HG03066 (cell line): ENCODE data around the gene IL1RAPL1.
"Not testable (repeated sequence)": the region's sequence is repeated elsewhere in the genome, so short reads cannot be mapped to it uniquely, and the experiment has no call there.

ENCODE experiments used
- ATAC-seq: cut with Tn5 transposase; IDR thresholded peaks from one replicate; pipeline ENCODE4 v1.9.1; 2021; ENCODE audit warnings: low read depth; ENCODE audit not compliant: unreplicated experiment

The IL1RAPL1 gene

DNA sequence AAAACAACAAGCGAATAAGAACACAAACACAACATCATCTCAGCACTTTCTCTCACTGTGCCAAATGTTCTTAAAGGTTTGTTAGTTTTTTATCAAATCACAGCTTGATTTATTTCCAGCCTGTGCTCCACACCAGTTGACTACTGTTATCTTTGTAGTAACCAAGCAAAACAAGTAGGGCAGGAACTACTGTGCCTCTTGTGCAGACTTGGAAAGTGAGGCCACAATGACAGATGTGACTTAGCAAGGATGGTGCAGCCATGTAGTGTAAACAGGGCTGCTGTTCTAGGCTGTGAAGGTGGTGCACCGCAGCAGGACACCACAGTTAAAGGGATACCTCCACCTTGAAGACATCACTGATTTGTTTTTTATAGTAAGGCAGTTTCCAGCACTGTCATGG, 170.0 kb downstream of the IL1RAPL1 start:
- ATAC-seq: no peak

DNA sequence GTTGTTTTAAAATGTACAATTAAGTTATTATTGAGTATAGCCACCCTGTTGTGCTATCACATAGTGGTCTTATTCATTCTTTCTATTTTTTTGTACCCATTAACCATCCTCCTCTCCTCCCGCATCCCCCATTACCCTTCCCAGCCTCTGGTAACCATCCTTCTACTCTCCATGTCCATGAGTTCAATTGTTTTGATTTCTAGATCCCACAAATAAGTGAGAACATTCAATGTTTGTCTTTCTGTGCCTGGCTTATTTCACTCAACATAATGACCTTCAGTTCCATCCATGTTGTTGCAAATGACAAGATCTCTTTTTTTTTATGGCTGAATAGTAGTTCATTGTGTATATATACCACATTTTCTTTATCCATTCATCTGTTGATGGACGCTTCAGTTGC, 179.3 kb downstream of the IL1RAPL1 start:
- ATAC-seq: not testable (repeated sequence)

DNA sequence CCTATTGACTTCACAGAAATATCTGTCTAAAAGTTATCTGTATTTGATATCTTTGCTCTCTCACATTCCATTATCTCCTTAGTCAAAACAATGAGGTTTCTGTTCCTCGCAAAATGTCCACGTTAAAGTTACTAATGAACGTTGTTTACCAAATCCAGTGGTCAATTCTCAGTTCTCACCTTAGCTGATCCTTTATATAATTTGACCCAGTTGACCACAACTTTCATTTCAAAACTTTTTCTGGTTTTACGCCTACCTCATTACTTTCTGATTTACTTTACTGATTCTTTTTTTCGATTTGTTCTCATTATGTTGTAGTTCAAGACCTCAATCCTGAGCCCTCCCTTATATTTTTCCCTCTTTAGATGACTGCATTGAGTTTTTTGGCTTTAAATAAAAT, 186.6 kb downstream of the IL1RAPL1 start:
- ATAC-seq: no peak

DNA sequence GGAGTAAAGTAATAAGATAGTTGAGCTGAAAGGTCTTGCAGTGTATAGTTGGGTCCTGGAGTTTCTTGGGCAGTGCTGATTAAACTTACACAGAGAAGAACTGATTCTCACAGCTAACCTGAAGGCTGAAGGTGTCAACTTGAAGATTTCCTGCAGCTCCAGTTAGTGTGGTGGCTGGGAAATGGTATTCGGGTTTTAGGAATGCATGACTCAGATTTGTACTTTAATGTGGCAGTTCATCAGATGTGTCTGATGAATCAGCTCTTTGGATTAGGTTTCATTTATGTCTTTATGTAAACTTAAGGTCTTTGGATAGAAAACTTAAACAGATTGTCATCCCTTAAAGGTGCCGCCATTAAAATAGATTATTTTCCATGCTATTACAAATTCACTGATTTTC, 200.0 kb downstream of the IL1RAPL1 start:
- no peak for ATAC-seq

DNA sequence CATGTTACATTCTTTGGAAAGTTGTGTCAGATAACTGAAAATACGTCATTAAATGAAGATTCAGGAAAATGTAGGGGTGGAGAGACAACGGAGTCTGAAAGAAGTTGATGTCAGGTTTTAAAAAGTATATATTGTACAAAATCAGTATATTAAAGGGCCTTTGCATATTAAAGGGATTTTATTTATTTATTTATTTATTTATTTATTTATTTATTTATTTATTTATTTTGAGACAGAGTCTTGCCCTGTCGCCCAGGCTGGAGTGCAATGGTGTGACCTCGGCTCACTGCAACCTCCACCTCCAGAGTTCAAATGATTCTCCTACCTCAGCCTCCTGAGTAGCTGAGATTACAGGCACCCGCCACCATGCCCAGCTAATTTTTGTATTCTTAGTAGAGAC, 213.4 kb downstream of the IL1RAPL1 start:
- not testable (repeated sequence) for ATAC-seq

DNA sequence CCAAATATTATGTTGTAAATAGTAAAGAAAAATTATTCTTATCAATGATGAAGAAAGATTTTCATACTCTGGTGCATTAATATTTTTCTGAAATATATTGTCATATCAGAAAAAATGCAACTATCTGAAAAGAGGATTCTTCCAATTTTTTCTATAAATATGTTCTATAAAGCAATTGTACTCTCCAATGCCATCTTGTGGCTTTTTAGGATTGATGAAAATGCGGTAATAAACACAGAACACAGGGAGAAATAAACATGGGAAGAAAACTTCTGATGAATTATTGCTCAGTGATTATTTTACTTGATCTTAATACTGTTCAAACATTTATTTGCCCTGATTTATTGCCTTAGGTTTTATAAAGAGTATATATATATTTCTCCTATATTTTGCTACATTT, 215.4 kb downstream of the IL1RAPL1 start:
- ATAC-seq: no peak

DNA sequence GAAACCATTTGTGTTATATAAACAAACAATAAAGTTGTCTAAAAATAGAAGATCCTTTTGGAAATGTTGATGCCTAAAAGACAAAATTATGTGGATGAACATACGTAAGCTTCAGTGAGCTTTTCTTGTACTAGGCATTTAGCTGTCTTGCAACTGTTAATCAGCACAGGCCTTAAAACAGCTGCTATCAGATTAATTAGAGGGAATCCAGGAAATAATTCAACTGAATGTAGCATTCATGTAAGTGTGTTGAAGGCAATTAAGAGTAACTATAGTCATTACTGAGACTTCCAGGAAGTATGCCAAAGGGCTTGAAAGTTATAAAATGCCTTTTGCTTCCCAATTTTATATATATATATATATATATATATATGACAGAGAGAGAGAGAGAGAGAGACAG, 248.7 kb downstream of the IL1RAPL1 start:
- no peak for ATAC-seq

DNA sequence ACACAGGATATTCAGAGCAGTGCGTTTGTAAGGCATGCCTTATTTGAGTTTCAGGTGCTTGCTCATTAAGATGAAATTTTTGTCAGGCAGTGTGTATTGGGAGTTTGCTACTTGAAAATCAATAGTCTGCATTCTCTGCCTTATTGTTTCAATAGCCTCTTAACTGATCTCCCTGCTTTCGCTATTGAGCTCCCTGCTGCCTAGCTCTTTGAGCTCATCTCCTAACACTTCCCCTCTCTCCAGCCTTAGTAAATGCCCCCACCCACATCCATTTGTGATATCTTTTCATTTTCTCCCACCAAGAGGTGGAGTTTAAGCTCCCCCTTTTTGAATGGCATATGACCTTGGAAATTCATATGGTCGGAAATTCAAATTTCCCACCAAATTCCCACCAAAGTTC, 256.6 kb downstream of the IL1RAPL1 start:
- ATAC-seq: no peak

DNA sequence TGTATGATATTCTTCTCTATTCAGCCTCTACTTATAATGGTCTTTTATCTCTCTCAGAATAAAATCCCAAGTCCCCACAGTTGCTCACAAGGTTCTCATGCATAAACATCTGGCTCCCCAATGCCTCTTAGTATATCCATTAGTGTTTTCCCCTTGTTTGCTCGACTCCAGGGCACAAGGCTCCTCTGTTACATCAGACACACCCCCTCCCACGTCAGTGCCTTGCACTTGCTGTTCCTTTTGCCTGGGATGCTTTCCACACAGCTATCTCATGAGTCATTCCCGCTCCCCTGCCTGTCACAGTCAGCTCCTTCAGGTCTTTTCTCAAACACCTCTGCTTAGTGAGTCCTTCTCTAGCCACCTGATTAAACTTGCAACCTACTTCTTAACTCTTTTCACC, 260.2 kb downstream of the IL1RAPL1 start:
- no peak for ATAC-seq

DNA sequence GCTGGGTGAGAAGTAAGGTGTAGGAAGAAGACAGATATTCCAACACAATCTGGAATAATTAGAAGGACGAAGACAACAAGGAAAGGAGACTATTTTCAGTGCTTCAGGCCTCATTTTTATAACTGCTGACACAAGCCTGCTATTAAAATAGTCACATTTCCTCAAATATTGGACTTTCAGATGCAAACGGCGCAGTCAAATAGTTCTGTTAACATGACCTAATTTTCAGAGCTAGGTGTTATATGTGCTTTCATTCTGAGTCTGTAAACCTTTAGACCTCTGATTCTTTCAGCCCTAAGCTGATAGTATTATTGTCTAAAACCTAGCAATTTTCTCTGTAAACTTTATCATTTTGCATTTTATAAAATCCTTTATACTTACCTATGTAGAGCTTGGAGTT, 261.5 kb downstream of the IL1RAPL1 start:
- ATAC-seq: no peak

DNA sequence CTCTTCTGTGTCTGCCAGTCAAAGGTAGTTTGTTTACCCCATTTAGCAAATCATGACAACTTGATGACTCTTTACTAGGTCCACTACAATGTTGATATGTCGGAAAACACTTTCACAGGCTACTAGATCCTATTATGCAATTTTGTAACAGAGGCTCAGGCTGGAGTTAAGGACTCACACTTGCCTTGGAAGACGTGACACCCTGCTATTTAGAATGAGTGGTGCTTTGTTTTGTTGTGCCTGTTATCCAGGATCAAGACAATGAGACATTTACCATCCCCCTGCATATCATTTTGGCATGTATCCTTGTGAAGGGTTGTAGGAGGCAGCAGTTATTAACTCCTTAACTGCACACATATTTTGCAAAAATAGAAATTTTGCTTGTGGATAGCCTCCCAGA, 263.7 kb downstream of the IL1RAPL1 start:
- ATAC-seq: no peak

DNA sequence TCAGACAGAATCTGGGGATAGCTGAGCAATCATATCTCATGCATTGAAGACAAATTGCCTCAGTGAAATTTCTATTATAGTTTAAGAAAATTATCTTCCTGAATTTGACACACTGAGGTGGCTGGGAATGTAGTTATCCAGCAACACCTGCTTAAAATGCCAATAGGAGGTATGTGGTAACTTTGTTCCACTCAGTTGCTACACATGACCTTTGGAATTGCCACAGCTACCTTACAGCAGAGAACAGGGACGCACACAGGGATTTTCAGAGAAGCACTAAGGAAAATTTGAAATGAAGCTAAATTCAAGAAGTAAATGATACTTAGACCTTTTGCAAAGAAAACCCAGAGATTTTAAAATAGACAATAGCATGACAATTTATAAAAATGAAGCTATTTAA, 264.6 kb downstream of the IL1RAPL1 start:
- no peak for ATAC-seq

DNA sequence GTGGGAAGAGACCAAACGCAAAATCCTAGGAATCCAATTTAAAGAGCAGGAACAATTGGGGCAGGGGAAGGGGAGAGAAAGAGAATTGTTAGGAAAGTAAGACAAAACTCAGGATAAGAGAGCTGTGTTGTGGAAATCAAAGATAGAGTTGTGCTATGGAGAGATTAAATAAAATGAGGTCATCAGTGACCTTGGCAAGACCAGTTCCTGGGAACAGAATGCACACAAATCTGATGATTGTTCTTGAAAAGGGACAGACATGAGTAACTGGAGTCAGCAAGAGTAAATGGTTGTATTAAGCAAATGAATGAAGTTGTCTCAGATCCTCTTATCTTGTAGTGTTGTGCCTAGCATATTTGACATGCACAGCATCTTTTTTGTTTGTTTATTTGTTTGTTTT, 267.4 kb downstream of the IL1RAPL1 start:
- ATAC-seq: no peak

DNA sequence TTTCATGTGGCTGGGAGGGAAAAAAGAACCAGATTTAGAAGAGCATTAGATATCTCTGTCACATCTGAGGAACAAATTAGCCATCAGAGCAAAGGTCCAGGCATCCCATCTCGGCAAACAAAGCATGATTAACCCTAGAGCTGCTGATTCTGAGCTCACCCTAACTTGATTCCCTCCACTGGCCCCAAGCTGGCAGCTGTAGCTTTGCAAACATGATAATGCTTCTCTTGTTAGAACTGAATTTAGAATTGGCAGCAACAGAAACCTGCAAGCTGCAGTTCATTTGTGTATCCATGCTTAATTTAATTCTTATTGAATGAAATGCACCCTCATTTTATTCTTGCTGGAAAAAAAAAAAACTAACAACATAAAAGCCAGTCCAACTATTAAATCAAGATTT, 289.2 kb downstream of the IL1RAPL1 start:
- ATAC-seq: no peak

DNA sequence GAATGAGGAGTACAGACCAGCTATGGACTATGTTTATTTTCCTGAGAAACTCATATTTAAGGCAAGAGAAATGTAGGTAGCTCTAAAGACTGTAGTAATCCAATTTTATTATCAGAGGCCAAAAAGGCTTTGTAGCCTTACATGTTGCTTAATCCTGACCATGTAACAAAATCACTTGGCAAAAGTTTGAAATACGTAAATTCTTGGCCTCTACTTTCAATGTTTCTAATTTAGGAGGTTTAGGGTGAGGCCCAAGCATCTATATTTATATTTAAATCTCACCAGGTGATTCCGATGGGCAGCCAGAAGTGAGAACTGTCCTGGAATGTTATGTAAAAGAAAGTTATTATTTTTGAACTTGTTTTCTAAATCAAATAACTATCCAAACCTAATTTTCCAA, 289.7 kb downstream of the IL1RAPL1 start:
- ATAC-seq: no peak

DNA sequence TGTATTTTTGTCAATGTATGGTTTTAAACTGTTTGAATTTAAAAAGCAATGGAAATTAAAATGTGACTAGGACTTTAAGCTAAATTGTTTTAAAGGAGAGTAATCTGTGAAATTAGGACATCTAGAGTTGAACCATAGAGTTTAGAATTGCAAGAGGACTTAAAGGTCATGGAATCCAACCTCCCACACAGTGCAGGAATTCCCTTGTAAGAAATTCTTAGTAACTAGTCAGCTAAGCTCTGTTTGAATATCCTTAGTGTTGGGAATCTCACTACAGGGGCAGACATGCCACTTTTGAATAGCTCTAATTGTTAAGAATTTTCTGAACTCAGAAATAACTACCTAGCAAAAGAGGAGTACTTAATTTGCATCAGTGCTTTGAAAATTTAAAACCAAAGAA, 292.9 kb downstream of the IL1RAPL1 start:
- no peak for ATAC-seq

DNA sequence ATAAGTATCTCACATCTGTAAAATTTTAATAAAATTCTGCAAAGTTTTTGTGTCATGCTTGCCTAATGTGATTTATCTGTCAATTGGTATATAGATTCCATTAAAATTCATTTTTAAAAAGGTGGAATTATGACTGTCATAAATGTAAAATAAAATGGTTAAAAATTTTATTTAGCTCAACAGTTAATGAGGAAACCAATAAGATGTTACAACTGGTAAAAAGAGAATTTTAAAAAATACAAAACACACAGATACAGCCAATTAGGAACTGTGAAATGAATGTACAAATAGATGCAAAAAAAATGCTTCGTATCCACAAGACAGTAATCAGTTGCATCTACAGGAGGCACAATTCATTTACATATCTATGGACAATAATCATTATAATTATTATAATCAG, 297.6 kb downstream of the IL1RAPL1 start:
- no peak for ATAC-seq

DNA sequence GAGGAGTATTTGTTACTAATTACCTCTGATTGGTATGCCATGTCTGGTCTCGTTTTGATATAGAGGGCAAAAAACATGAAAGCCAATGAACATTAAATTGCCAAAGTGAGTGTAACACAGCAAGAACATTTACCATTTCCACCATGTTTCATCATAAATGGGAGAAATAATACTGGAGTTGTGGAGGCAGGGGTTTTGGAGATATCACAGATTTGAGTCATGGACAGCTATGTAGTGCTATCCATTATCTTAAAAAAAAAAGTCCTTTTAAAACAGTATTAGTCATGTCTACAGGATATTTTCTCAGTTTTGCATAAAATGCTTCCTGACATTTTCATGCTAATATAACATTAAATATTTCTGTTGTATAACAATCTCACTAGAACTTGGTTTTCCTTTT, 301.2 kb downstream of the IL1RAPL1 start:
- no peak for ATAC-seq

DNA sequence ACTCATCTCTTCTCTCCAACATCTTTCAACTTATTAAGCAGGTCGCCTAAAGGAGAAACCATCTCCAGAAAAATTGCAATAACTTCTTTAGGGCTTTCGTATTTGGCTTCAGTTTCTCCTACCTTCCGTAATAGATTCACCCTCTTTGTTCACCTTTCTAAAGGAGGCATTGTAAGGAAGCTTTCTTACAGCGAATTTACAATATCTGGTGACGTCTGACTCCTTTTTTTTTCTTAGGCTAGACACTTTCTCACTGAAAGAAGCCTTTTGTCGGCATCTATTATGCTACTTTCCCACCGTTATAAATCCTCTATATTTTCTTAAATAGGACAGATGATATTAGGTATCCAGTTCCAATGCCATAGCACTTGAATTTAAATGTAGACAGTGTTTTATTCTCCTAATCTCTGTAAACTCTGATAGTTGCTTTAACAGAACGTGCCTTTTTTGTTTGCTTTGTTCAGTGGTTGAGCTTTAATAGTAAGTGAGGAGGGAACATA, 302.4 kb downstream of the IL1RAPL1 start:
- no peak for ATAC-seq

DNA sequence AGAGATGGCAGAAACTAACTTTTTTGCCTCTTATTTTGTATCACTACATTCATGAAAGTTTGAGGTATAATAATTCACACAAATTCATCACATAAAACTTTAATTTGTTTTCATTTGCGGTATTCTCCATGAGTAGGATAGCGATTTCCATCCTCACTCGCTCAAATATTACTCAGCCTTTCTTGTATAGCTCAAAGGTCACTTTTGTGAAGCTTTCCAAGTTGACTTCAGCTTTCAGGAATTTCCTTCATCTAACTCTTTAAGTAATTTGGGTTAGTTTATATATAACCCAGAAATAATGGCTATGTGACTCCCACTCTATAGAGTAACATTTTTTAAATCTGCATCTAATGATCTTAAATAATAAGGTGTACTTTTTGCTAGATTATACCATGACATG, 314.4 kb downstream of the IL1RAPL1 start:
- no peak for ATAC-seq

DNA sequence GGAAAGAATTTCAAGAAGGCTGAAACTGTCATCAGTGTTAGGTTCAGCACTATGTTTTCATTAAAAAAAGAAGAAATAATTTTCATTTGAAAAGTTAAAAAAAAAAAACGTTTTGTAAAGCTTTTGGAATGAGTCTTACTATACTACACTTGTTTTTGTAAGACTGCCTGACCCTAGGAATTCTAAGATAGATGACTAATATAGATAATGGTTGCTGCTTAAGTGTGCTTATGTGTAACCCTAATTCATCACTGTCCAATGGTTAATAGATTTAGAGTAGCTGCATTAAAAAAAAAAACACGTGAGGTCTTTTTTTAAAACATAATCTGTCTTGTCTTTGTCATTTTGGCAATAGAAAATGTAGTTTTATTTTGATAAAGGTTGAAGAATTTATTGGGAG, 323.2 kb downstream of the IL1RAPL1 start:
- no peak for ATAC-seq

DNA sequence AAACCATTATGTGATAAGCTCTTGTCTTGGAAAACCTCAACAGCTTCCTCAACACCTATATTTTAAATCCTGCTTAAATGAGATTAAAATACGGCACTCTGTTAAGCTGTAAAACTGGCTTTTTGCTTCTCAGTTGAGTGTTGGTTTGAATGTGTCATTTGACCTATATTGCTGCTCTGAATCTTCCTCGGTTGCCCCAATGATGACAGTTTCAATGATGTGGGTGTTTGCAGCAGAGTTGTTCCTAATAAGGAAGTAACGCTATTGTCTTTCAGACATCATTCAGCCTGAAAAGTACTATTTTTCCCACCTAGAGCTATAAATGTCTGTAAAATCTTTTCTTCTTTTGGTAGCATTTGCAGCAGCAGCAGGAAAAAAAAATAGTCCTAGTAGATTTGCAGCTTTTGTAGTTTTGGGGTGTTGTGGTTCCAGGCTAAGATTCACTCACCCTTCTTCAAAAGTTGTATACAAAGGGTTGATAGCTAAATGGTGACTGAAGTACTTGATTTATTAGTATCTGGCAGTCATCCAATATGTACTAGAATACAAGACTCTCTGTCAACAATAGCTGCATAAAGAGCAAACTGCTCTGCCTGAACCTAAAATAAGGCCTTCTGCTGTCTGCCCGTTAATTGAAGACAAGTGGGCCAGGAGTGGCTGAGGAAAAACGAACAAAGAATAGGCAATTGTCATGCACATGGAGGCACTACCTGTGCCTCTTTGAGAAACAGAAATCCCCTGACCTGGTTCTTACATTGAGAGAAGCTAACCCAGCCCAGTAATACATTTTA, 333.1 kb downstream of the IL1RAPL1 start:
- ATAC-seq: no peak

DNA sequence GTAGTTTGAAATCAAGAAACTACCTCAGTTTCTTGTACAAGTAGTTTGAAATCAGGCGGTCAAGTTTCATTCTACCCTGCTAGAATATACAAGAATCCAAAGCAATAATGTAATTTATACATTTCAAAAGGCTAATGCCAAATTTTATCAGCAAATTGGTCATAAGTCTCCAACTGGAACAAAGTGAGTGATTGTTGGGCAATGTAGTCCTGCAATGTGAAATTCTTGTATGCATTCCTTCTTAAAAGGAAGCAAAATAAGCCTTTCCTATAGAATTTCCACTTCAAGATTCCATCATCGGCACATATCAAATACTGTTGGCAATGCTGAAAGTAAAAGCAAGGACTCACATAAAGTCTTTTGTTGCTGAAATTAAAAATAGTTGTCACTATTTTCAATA, 334.9 kb downstream of the IL1RAPL1 start:
- ATAC-seq: no peak
